ENCODE data around the gene RADIL. TPM values are rescaled to one million over a fixed set of nuclear protein-coding genes. Genes with fewer than 3 reads are reported as not detected.

The RADIL gene
- total and polyA plus RNA-seq, 2 of the 13 experiments (the other 11 are each of a cell fraction or from before 2014, with no cell fraction given): 0.05 to 0.09 TPM

DNA sequence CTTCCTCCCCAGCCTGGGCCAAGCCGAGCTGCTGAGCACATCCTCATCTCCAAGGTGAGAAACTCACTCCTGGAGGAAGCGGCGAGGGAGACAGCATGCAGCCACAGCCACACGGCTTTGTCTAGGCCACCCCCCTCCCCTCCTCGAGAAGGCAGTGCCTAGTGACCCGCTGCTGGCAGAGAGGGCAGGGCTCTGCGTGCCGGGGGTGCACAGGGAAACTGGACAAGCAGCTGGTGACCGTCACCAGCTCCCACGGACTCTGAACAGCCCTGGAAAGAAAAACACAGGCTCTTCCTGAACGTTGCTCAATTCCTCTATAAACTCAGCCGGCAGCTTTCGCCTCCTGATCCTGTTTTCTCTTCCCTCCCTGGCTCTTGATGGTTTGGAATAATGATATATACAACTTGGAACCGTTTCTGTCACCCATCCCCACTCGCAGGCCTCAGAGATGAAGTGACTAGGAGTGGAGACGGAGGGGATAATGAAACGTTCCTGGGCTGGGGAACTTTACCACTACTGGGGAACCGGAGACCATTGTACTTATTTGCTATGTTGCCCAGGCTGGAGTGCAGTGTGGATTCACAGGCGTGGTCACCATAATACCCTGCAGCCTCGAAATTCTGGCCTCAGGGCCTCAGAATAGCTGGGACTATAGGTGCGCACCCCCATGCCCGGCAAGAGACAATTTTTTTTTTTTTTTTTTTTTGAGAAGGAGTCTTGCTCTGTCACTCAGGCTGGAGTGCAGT lies 41.0 kb downstream of the RADIL start (continued):
- TF ChIP-seq ZFAT (CRISPR knock-in tag; conservative IDR thresholded peaks at IDR 0.05) (no peak), RFX5 (IDR thresholded peaks at IDR 0.05; ENCODE audit: low read depth, low read length) (no peak), ZNF576 (CRISPR knock-in tag; IDR thresholded peaks at IDR 0.05) (no peak), TAF1 (CRISPR knock-in tag; IDR thresholded peaks at IDR 0.05) (no peak), CHD2 (IDR thresholded peaks at IDR 0.05; ENCODE audit: low read depth, low read length) (no peak), DZIP1 (CRISPR knock-in tag; IDR thresholded peaks at IDR 0.05) (no peak), SCMH1 (CRISPR knock-in tag; IDR thresholded peaks at IDR 0.05; ENCODE audit: borderline replicate concordance) (no peak), KLF9 (CRISPR knock-in tag; IDR thresholded peaks at IDR 0.05; ENCODE audit: low read depth) (no peak), ZNF709 (CRISPR knock-in tag; IDR thresholded peaks at IDR 0.05) (no peak), ZFP62 (CRISPR knock-in tag; IDR thresholded peaks at IDR 0.05) (no peak), ZNF468 (CRISPR knock-in tag; IDR thresholded peaks at IDR 0.05) (no peak), NR2F6 (IDR thresholded peaks at IDR 0.05) (no peak), NR2F6 (CRISPR knock-in tag; IDR thresholded peaks at IDR 0.05) (0 out of 2 replicates have a peak, but pooled peaks have one; percentile 9), ZMYM4 (CRISPR knock-in tag; IDR thresholded peaks at IDR 0.05) (0 out of 2 replicates have a peak, but pooled peaks have one; percentile 25), ZNF264 (CRISPR knock-in tag; IDR thresholded peaks at IDR 0.05) (no peak), ZFP36 (IDR thresholded peaks at IDR 0.05; ENCODE audit: borderline replicate concordance, low read depth, low read length, partially characterized antibody) (no peak), ZNF460 (CRISPR knock-in tag; IDR thresholded peaks at IDR 0.05; ENCODE audit: borderline replicate concordance) (no peak), ZNF224 (CRISPR knock-in tag; IDR thresholded peaks at IDR 0.05) (no peak), MLX (CRISPR knock-in tag; IDR thresholded peaks at IDR 0.05) (no peak), ZNF362 (CRISPR knock-in tag; IDR thresholded peaks at IDR 0.05; ENCODE audit: borderline replicate concordance) (no peak), ZNF713 (CRISPR knock-in tag; IDR thresholded peaks at IDR 0.05) (no peak), MEF2D (CRISPR knock-in tag; IDR thresholded peaks at IDR 0.05) (no peak), ZBTB2 (CRISPR knock-in tag; IDR thresholded peaks at IDR 0.05; ENCODE audit: low read depth) (no peak), THAP11 (CRISPR knock-in tag; IDR thresholded peaks at IDR 0.05) (no peak), PAX8 (CRISPR knock-in tag; IDR thresholded peaks at IDR 0.05; ENCODE audit: borderline replicate concordance) (no peak), PPARG (CRISPR knock-in tag; conservative IDR thresholded peaks at IDR 0.05) (no peak), ZNF138 (CRISPR knock-in tag; IDR thresholded peaks at IDR 0.05; ENCODE audit: low read depth) (no peak)
